Large intestine (tissue), 3 donors: ENCODE results near the gene DZIP1L. TPM values are rescaled to one million over a fixed set of nuclear protein-coding genes. Genes with fewer than 3 reads are reported as not detected.

Source experiments
- DNase-seq, 2 donors: peaks; one replicate each; pipeline versions ENCODE4 v3.0.0 to v3.0.0-alpha.2; 2013
- H3K27ac ChIP-seq: one replicate; pipeline ENCODE4 v1.5.1; 2013; ENCODE audit warnings: low read length
- H3K27me3 ChIP-seq: 2 replicates; pipeline ENCODE4 v1.6.1; 2013; ENCODE audit warnings: low read length; ENCODE audit not compliant: control insufficient read depth, insufficient read depth
- H3K36me3 ChIP-seq: 2 replicates; pipeline ENCODE4 v1.6.1; 2013; ENCODE audit warnings: low read length; ENCODE audit not compliant: control insufficient read depth, insufficient read depth
- H3K4me1 ChIP-seq: one replicate; pipeline ENCODE4 v1.6.1; 2013; ENCODE audit warnings: low read length; ENCODE audit not compliant: control insufficient read depth, insufficient read depth
- H3K4me3 ChIP-seq: one replicate; pipeline ENCODE4 v1.5.1; 2013; ENCODE audit warnings: low read length
- H3K9me3 ChIP-seq: one replicate; pipeline ENCODE4 v1.6.1; 2013; ENCODE audit warnings: mild to moderate bottlenecking, low read depth, low read length, moderate library complexity; ENCODE audit not compliant: control insufficient read depth
- WGBS: methylation state at CpG from one replicate; pipeline ENCODE4 v1.1.5; 2013; ENCODE audit warnings: low lambda C conversion rate; ENCODE audit not compliant: insufficient coverage; 5-methylcytosine and 5-hydroxymethylcytosine counted together
- polyA plus RNA-seq: library from polyadenylated mRNA; unstranded; fragments of 120-200 nt; gene quantifications from one replicate; pipeline ENCODE4 v1.2.1, GENCODE V29; 2013

DZIP1L gene
- polyA plus RNA-seq, 1 donor = 4.4 TPM

- Histone ChIP-seq H3K4me1 (no peaks in the 10 kb centered on the region), H3K9me3 (no peaks in the 10 kb centered on the region), H3K36me3 (no peaks in the 10 kb centered on the region), H3K27ac (no peak overlapping the region), H3K27me3 (no peaks in the 10 kb centered on the region), H3K4me3 (no peak overlapping the region)
- 68% methylated on average over 2 of the region's 4 CpGs for WGBS
- DNase-seq = no peak
Measured at GRCh38 chr3:138038725-138039462, 76.5 kb downstream of the DZIP1L start.

DNA sequence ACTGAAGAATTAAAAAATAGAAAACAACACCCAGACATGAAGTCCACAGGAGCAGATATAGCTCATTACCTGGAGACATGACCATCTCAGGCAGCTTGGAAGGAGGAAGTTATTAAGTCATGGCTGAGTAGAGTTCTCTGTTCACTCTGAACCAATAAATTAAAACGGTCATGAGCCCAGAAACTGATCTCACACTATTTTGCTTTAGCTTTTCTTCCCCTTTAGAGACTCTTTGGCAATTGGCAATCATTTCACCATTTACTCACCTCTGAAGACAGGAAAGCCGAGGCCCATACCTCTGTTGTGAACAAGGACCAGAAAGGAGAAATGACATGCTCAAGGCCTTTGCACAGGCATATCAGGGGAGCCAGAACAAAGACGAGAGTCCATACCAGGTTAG lies 78.8 kb downstream of the DZIP1L start:
- DNase-seq = no peak
- no CpG with 5 or more reads among the region's 3 CpGs for WGBS
- Histone ChIP-seq H3K4me1 (no peaks in the 10 kb centered on the region), H3K9me3 (no peaks in the 10 kb centered on the region), H3K4me3 (no peak overlapping the region), H3K27ac (no peak overlapping the region), H3K36me3 (no peaks in the 10 kb centered on the region), H3K27me3 (no peaks in the 10 kb centered on the region)

- H3K4me1 ChIP-seq = no peaks in the 10 kb centered on the region
- no peak overlapping the region for H3K27ac ChIP-seq
- no CpG with 5 or more reads among the region's 1 CpG for WGBS
- H3K9me3 ChIP-seq = no peaks in the 10 kb centered on the region
- H3K4me3 ChIP-seq = no peak overlapping the region
- no peaks in the 10 kb centered on the region for H3K27me3 ChIP-seq
- no peak for DNase-seq
- no peaks in the 10 kb centered on the region for H3K36me3 ChIP-seq
Measured at GRCh38 chr3:138034918-138035317, 80.5 kb downstream of the DZIP1L start.

DNA sequence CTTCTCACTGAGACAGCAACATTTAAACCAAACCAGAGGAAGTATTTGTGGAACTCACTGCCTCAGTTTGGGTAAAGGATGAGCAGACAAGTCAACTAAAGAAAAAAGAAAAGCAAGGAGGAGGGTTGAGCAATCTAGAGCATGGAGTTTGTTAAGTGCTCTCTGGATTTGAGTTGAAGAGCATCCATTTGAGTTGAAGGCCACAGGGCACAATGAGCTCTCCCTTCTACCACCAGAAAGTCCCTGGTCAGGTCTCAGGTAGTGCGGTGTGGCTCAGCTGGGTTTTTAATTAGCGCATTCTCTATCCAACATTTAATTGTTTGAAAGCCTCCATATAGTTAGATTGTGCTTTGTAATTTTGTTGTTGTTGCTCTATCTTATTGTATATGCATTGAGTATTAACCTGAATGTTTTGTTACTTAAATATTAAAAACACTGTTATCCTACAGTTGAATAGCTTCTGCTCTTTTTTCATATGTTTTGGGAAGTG lies 82.2 kb downstream of the DZIP1L start:
- H3K4me1 ChIP-seq = no peaks in the 10 kb centered on the region
- H3K36me3 ChIP-seq = no peaks in the 10 kb centered on the region
- no CpG with 5 or more reads among the region's 2 CpGs for WGBS
- DNase-seq = no peak
- H3K27me3 ChIP-seq = no peaks in the 10 kb centered on the region
- H3K9me3 ChIP-seq = no peaks in the 10 kb centered on the region
- H3K27ac ChIP-seq = no peak overlapping the region
- H3K4me3 ChIP-seq = no peak overlapping the region

DNA sequence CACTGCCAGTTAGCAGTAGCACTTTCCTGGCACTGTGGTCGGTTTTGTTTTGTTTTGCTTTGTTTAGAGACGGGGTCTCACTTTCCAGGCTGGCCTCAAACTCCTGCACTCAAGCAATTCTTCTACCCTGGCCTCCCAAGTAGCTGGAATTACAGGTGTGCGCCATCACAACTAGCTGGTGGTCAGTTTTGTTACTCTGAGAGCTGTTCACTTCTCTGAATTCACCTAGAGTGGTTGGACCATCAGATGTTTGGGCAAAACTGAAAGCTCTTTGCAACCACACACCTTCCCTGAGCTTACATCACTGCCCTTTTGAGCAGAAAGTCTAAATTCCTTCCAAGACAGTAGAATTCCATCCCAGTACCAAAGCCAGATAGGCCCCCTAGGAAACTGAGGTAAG lies 82.8 kb downstream of the DZIP1L start:
- H3K36me3 ChIP-seq = no peaks in the 10 kb centered on the region
- no peaks in the 10 kb centered on the region for H3K9me3 ChIP-seq
- H3K4me3 ChIP-seq = no peak overlapping the region
- H3K4me1 ChIP-seq = no peaks in the 10 kb centered on the region
- DNase-seq = no peak
- H3K27ac ChIP-seq = no peak overlapping the region
- no peaks in the 10 kb centered on the region for H3K27me3 ChIP-seq
- no CpG with 5 or more reads among the region's 3 CpGs for WGBS

- no peaks in the 10 kb centered on the region for H3K36me3 ChIP-seq
- no peaks in the 10 kb centered on the region for H3K27me3 ChIP-seq
- no peaks in the 10 kb centered on the region for H3K4me1 ChIP-seq
- no peak overlapping the region for H3K4me3 ChIP-seq
- H3K27ac ChIP-seq = no peak overlapping the region
- no CpG with 5 or more reads among the region's 3 CpGs for WGBS
- DNase-seq = no peak
- H3K9me3 ChIP-seq = no peaks in the 10 kb centered on the region
Measured at GRCh38 chr3:138031536-138031935, 83.9 kb downstream of the DZIP1L start.

- no peak overlapping the region for H3K4me3 ChIP-seq
- H3K4me1 ChIP-seq = no peaks in the 10 kb centered on the region
- no peaks in the 10 kb centered on the region for H3K27me3 ChIP-seq
- no CpG with 5 or more reads among the region's 11 CpGs for WGBS
- no peak overlapping the region for H3K27ac ChIP-seq
- no peaks in the 10 kb centered on the region for H3K36me3 ChIP-seq
- DNase-seq = no peak
- no peaks in the 10 kb centered on the region for H3K9me3 ChIP-seq
Measured at GRCh38 chr3:138030734-138031280, 84.6 kb downstream of the DZIP1L start.

GRCh38 chr3:138027821-138028220 lies 87.6 kb downstream of the DZIP1L start:
- Histone ChIP-seq H3K9me3 (no peaks in the 10 kb centered on the region), H3K4me3 (no peak overlapping the region), H3K27me3 (no peaks in the 10 kb centered on the region), H3K4me1 (no peaks in the 10 kb centered on the region), H3K36me3 (no peaks in the 10 kb centered on the region), H3K27ac (no peak overlapping the region)
- no peak for DNase-seq
- no CpG with 5 or more reads among the region's 5 CpGs for WGBS

DNA sequence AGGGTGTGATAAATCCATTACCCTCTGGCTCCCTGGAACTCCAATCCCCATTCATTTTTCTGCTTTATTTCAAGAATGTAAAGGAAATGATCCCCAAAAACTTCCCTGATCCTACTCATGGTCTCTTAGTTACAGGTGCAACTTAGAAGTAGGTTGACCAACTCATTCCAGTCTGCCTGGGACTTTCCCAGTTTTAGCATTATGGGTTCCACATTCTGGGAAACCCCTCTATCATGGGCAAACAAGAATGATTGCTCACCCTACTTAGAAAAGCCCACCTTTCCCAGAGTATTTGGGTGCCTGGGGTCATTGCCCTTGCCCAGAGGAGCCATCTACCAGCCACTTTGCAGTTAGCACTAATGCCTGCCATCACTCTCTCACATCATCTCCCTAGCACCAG lies 89.9 kb downstream of the DZIP1L start:
- no peak for DNase-seq
- Histone ChIP-seq H3K36me3 (no peaks in the 10 kb centered on the region), H3K9me3 (no peaks in the 10 kb centered on the region), H3K4me3 (no peak overlapping the region), H3K4me1 (no peaks in the 10 kb centered on the region), H3K27me3 (no peaks in the 10 kb centered on the region), H3K27ac (no peak overlapping the region)

- Histone ChIP-seq H3K36me3 (no peaks in the 10 kb centered on the region), H3K4me1 (peaks cover 3% of the 10 kb centered on the region)
- 100% methylated on average over 1 of the region's 4 CpGs for WGBS
Measured at GRCh38 chr3:138023754-138024153, 91.7 kb downstream of the DZIP1L start.

More at GRCh38 chr3:138023754-138024153, 91.7 kb downstream of the DZIP1L start:
- Histone ChIP-seq H3K4me3 (no peak overlapping the region), H3K27me3 (no peaks in the 10 kb centered on the region), H3K9me3 (no peaks in the 10 kb centered on the region), H3K27ac (no peak overlapping the region)
- no peak for DNase-seq
